ENCODE data around the gene LRRC49. TPM values are rescaled to one million over a fixed set of nuclear protein-coding genes. Genes with fewer than 3 reads are reported as not detected.

The LRRC49 gene
- total RNA-seq, 1 experiment from 2014 or later = 21.1 TPM

GRCh38 chr15:70876683-70877082 lies 15.9 kb upstream of the LRRC49 start:
- no peaks in the 10 kb centered on the region for H3K36me3 ChIP-seq
- DNase-seq = no peak

GRCh38 chr15:70879401-70879800 lies 13.2 kb upstream of the LRRC49 start:
- Histone ChIP-seq H3K27ac (no peak overlapping the region), H3K4me3 (no peak overlapping the region), H3K9me3 (replicated peaks) (no peaks in the 10 kb centered on the region), H3K27me3 (no peaks in the 10 kb centered on the region), H3K4me1 (no peaks in the 10 kb centered on the region), H3K36me3 (no peaks in the 10 kb centered on the region)
- DNase-seq = no peak

More at GRCh38 chr15:70876683-70877082, 15.9 kb upstream of the LRRC49 start:
- no peak overlapping the region for H3K4me3 ChIP-seq
- no peak overlapping the region for H3K27ac ChIP-seq
- no peaks in the 10 kb centered on the region for H3K27me3 ChIP-seq
- no peaks in the 10 kb centered on the region for H3K4me1 ChIP-seq
- no peaks in the 10 kb centered on the region for H3K9me3 ChIP-seq (replicated peaks)

GRCh38 chr15:70880781-70881180 lies 11.8 kb upstream of the LRRC49 start:
- Histone ChIP-seq H3K27ac (no peak overlapping the region), H3K36me3 (no peaks in the 10 kb centered on the region), H3K27me3 (no peaks in the 10 kb centered on the region), H3K9me3 (replicated peaks) (no peaks in the 10 kb centered on the region), H3K4me3 (no peak overlapping the region), H3K4me1 (no peaks in the 10 kb centered on the region)
- no peak for DNase-seq

- Histone ChIP-seq H3K4me1 (no peaks in the 10 kb centered on the region), H3K36me3 (no peaks in the 10 kb centered on the region; the same call in 1 of the 2 replicates), H3K4me3 (no peak overlapping the region), H3K9me3 (replicated peaks) (no peaks in the 10 kb centered on the region), H3K27ac (no peak overlapping the region), H3K27me3 (no peaks in the 10 kb centered on the region)
- no peak for DNase-seq
Measured at GRCh38 chr15:70882361-70882760, 10.3 kb upstream of the LRRC49 start.

- H3K27me3 ChIP-seq = no peaks in the 10 kb centered on the region
- no peaks in the 10 kb centered on the region for H3K9me3 ChIP-seq (replicated peaks)
- peak overlapping the region; percentile 93 for H3K4me3 ChIP-seq
- H3K36me3 ChIP-seq = no peaks in the 10 kb centered on the region; the same call in 1 of the 2 replicates
- DNase-seq = peak; percentile 59 to 71
- no peaks in the 10 kb centered on the region; the same call in 1 of the 2 replicates for H3K4me1 ChIP-seq
- peak overlapping the region; percentile 70 for H3K27ac ChIP-seq
Measured at GRCh38 chr15:70892912-70893560, 410 bp downstream of the LRRC49 start.

GRCh38 chr15:70902107-70902506 lies 9.5 kb downstream of the LRRC49 start:
- Histone ChIP-seq H3K27ac (no peak overlapping the region), H3K27me3 (no peaks in the 10 kb centered on the region), H3K9me3 (replicated peaks) (0 out of 2 replicates have a peak, but pooled peaks cover under 1% of the 10 kb centered on the region), H3K4me3 (no peak overlapping the region), H3K4me1 (peaks cover 5% of the 10 kb centered on the region; the same call in 1 of the 2 replicates), H3K36me3 (peaks cover 2% of the 10 kb centered on the region)
- DNase-seq = peak in 1 of 2 experiments; percentile 5

GRCh38 chr15:70906842-70907241 lies 14.2 kb downstream of the LRRC49 start:
- H3K27ac ChIP-seq = no peak overlapping the region
- peaks cover 5% of the 10 kb centered on the region; the same call in 1 of the 2 replicates for H3K4me1 ChIP-seq
- no peak for DNase-seq
- peaks cover 18% of the 10 kb centered on the region for H3K9me3 ChIP-seq (replicated peaks)
- H3K4me3 ChIP-seq = no peak overlapping the region
- H3K36me3 ChIP-seq = peaks cover 8% of the 10 kb centered on the region
- no peaks in the 10 kb centered on the region for H3K27me3 ChIP-seq

GRCh38 chr15:70907784-70908471 lies 15.3 kb downstream of the LRRC49 start:
- H3K4me3 ChIP-seq = no peak overlapping the region
- no peak for DNase-seq
- no peaks in the 10 kb centered on the region for H3K27me3 ChIP-seq
- H3K4me1 ChIP-seq = no peaks in the 10 kb centered on the region
- peaks cover 18% of the 10 kb centered on the region for H3K9me3 ChIP-seq (replicated peaks)
- no peak overlapping the region for H3K27ac ChIP-seq
- peaks cover 8% of the 10 kb centered on the region for H3K36me3 ChIP-seq

- H3K4me3 ChIP-seq = no peak overlapping the region
- no peaks in the 10 kb centered on the region for H3K4me1 ChIP-seq
- DNase-seq = no peak
- peaks cover 18% of the 10 kb centered on the region for H3K9me3 ChIP-seq (replicated peaks)
- H3K27me3 ChIP-seq = no peaks in the 10 kb centered on the region
- peaks cover 8% of the 10 kb centered on the region for H3K36me3 ChIP-seq
- H3K27ac ChIP-seq = no peak overlapping the region
Measured at GRCh38 chr15:70910958-70911357, 18.3 kb downstream of the LRRC49 start.

- Histone ChIP-seq H3K4me3 (no peak overlapping the region), H3K9me3 (replicated peaks) (peaks cover 17% of the 10 kb centered on the region), H3K36me3 (peaks cover 5% of the 10 kb centered on the region), H3K27ac (no peak overlapping the region), H3K4me1 (no peaks in the 10 kb centered on the region), H3K27me3 (no peaks in the 10 kb centered on the region)
- no peak for DNase-seq
Measured at GRCh38 chr15:70912187-70912586, 19.6 kb downstream of the LRRC49 start.

GRCh38 chr15:70916531-70916930 lies 23.9 kb downstream of the LRRC49 start:
- DNase-seq = no peak
- Histone ChIP-seq H3K4me1 (no peaks in the 10 kb centered on the region), H3K4me3 (no peak overlapping the region), H3K36me3 (no peaks in the 10 kb centered on the region), H3K27me3 (no peaks in the 10 kb centered on the region), H3K27ac (no peak overlapping the region), H3K9me3 (replicated peaks) (no peaks in the 10 kb centered on the region; the same call in 1 of the 2 replicates)

- no peaks in the 10 kb centered on the region for H3K36me3 ChIP-seq
- H3K27ac ChIP-seq = no peak overlapping the region
- H3K9me3 ChIP-seq (replicated peaks) = no peaks in the 10 kb centered on the region; the same call in 1 of the 2 replicates
- H3K4me3 ChIP-seq = no peak overlapping the region
- H3K27me3 ChIP-seq = no peaks in the 10 kb centered on the region
- H3K4me1 ChIP-seq = no peaks in the 10 kb centered on the region
- no peak for DNase-seq
Measured at GRCh38 chr15:70917955-70918354, 25.3 kb downstream of the LRRC49 start.

GRCh38 chr15:70920981-70921696 lies 28.5 kb downstream of the LRRC49 start:
- no peaks in the 10 kb centered on the region for H3K4me1 ChIP-seq
- no peak overlapping the region for H3K4me3 ChIP-seq
- DNase-seq = no peak
- no peaks in the 10 kb centered on the region for H3K36me3 ChIP-seq
- H3K27me3 ChIP-seq = no peaks in the 10 kb centered on the region
- no peaks in the 10 kb centered on the region; the same call in 1 of the 2 replicates for H3K9me3 ChIP-seq (replicated peaks)
- no peak overlapping the region for H3K27ac ChIP-seq

GRCh38 chr15:70922119-70922518 lies 29.5 kb downstream of the LRRC49 start:
- no peak for DNase-seq
- Histone ChIP-seq H3K4me3 (no peak overlapping the region), H3K4me1 (peaks cover 5% of the 10 kb centered on the region), H3K27me3 (no peaks in the 10 kb centered on the region), H3K27ac (no peak overlapping the region), H3K36me3 (no peaks in the 10 kb centered on the region), H3K9me3 (replicated peaks) (no peaks in the 10 kb centered on the region; the same call in 1 of the 2 replicates)

All from SJCRH30 (cell line).